Astrocyte (in vitro differentiated cells and primary cell): Measurements from ENCODE around the gene ONECUT2. TPM values are rescaled to one million over a fixed set of nuclear protein-coding genes. Genes with fewer than 3 reads are reported as not detected.

ENCODE experiments used
- DNase-seq: peaks from one replicate; pipeline ENCODE4 v3.0.0-alpha.2; 2010; ENCODE audit warnings: low read depth
- FAIRE-seq: peaks from 2 replicates; lab custom pipeline; 2011; peaks lifted over from hg19 to GRCh38; lab: Jason Lieb, UNC
- H2AFZ ChIP-seq: 2 replicates; pipeline ENCODE4 v1.6.0; 2012; ENCODE audit warnings: low read depth, low read length, inconsistent platforms
- H3K27ac ChIP-seq: 2 replicates; pipeline ENCODE4 v1.5.1; 2011; ENCODE audit warnings: low read depth, low read length, inconsistent platforms
- H3K27me3 ChIP-seq: 2 replicates; pipeline ENCODE4 v1.6.0; 2011; ENCODE audit warnings: low read length, inconsistent platforms; ENCODE audit not compliant: insufficient read depth
- H3K36me3 ChIP-seq: 2 replicates; pipeline ENCODE4 v1.5.1; 2011; ENCODE audit warnings: low read length, inconsistent platforms; ENCODE audit not compliant: insufficient read depth
- H3K4me1 ChIP-seq: 2 replicates; pipeline ENCODE4 v1.5.1; 2011; ENCODE audit warnings: low read length, inconsistent platforms; ENCODE audit not compliant: insufficient read depth
- H3K4me2 ChIP-seq: 2 replicates; pipeline ENCODE4 v1.6.0; 2012; ENCODE audit warnings: low read length, inconsistent platforms
- H3K4me3 ChIP-seq: 2 replicates; pipeline ENCODE4 v1.5.1; 2011; ENCODE audit warnings: low read depth, mild to moderate bottlenecking, low read length, inconsistent platforms; ENCODE audit not compliant: insufficient read depth
- H3K79me2 ChIP-seq: 2 replicates; pipeline ENCODE4 v1.6.0; 2012; ENCODE audit warnings: mild to moderate bottlenecking, low read length, inconsistent platforms; ENCODE audit not compliant: insufficient read depth
- H3K9ac ChIP-seq: 2 replicates; pipeline ENCODE4 v1.6.0; 2012; ENCODE audit warnings: mild to moderate bottlenecking, low read length, inconsistent platforms
- H3K9me3 ChIP-seq: 2 replicates; pipeline ENCODE4 v1.5.1; 2012; ENCODE audit warnings: low read depth, mild to moderate bottlenecking, low read length, inconsistent platforms; ENCODE audit not compliant: insufficient read depth
- H4K20me1 ChIP-seq: 2 replicates; pipeline ENCODE4 v1.6.0; 2012; ENCODE audit warnings: low read length, inconsistent platforms; ENCODE audit not compliant: insufficient read depth
- H3K27ac Mint-ChIP-seq: one replicate; pipeline ENCODE4 v1.8.0; 2021; ENCODE audit warnings: mild to moderate bottlenecking, mixed read lengths; ENCODE audit not compliant: unreplicated experiment
- H3K27me3 Mint-ChIP-seq: one replicate; pipeline ENCODE4 v1.8.0; 2021; ENCODE audit warnings: low read depth, mixed read lengths; ENCODE audit not compliant: unreplicated experiment
- H3K36me3 Mint-ChIP-seq: one replicate; pipeline ENCODE4 v1.8.0; 2021; ENCODE audit warnings: low read depth, mixed read lengths; ENCODE audit not compliant: unreplicated experiment
- H3K4me1 Mint-ChIP-seq: one replicate; pipeline ENCODE4 v1.8.0; 2021; ENCODE audit warnings: low read depth, mixed read lengths; ENCODE audit not compliant: unreplicated experiment
- H3K4me3 Mint-ChIP-seq: one replicate; pipeline ENCODE4 v1.8.0; 2021; ENCODE audit warnings: mild to moderate bottlenecking, moderate library complexity, mixed read lengths; ENCODE audit not compliant: unreplicated experiment
- H3K9me3 Mint-ChIP-seq: one replicate; pipeline ENCODE4 v1.8.0; 2021; ENCODE audit warnings: mild to moderate bottlenecking, mixed read lengths; ENCODE audit not compliant: unreplicated experiment
- EZH2 ChIP-seq: IDR thresholded peaks from 2 replicates; pipeline ENCODE4 v1.6.1; 2012; ENCODE audit warnings: mild to moderate bottlenecking, low read length, inconsistent platforms; ENCODE audit not compliant: insufficient read depth
- total RNA-seq: library from RNA; stranded (reverse); gene quantifications from 2 replicates; pipeline ENCODE4 v1.2.1, GENCODE V29; 2021
- TF ChIP-seq, protein P1 (sequence below): IDR thresholded peaks from 2 replicates; pipeline ENCODE4 v1.5.1; 2011; ENCODE audit warnings: low read depth, mild to moderate bottlenecking, inconsistent platforms, low read length, moderate library complexity; ENCODE audit not compliant: insufficient read depth

Gene ONECUT2
- total RNA-seq, 1 donor from 2014 or later = 6.2 TPM

GRCh38 chr18:57429167-57430078 lies 5.8 kb upstream of the ONECUT2 start:
- peak overlapping the region; percentile 47 for H3K27ac Mint-ChIP-seq
- Histone ChIP-seq H3K4me3 (no peak overlapping the region), H3K79me2 (no peaks in the 10 kb centered on the region), H3K9ac (no peak overlapping the region), H3K4me1 (no peaks in the 10 kb centered on the region), H3K27ac (no peak overlapping the region), H4K20me1 (no peaks in the 10 kb centered on the region), H3K9me3 (peaks cover 5% of the 10 kb centered on the region), H3K36me3 (no peaks in the 10 kb centered on the region), H2AFZ (no peak overlapping the region), H3K27me3 (peaks cover 83% of the 10 kb centered on the region), H3K4me2 (peak overlapping the region; percentile 46)
- H3K4me3 Mint-ChIP-seq = no peak overlapping the region
- H3K4me1 Mint-ChIP-seq = peaks cover 9% of the 10 kb centered on the region
- no peak for TF ChIP-seq EZH2
- TF ChIP-seq, protein P1, sequence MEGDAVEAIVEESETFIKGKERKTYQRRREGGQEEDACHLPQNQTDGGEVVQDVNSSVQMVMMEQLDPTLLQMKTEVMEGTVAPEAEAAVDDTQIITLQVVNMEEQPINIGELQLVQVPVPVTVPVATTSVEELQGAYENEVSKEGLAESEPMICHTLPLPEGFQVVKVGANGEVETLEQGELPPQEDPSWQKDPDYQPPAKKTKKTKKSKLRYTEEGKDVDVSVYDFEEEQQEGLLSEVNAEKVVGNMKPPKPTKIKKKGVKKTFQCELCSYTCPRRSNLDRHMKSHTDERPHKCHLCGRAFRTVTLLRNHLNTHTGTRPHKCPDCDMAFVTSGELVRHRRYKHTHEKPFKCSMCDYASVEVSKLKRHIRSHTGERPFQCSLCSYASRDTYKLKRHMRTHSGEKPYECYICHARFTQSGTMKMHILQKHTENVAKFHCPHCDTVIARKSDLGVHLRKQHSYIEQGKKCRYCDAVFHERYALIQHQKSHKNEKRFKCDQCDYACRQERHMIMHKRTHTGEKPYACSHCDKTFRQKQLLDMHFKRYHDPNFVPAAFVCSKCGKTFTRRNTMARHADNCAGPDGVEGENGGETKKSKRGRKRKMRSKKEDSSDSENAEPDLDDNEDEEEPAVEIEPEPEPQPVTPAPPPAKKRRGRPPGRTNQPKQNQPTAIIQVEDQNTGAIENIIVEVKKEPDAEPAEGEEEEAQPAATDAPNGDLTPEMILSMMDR = no peak
- no peak for FAIRE-seq
- no peak for DNase-seq
- H3K9me3 Mint-ChIP-seq = peaks cover 12% of the 10 kb centered on the region
- no peaks in the 10 kb centered on the region for H3K36me3 Mint-ChIP-seq
- peaks cover 60% of the 10 kb centered on the region for H3K27me3 Mint-ChIP-seq

GRCh38 chr18:57430079-57431001 lies 4.8 kb upstream of the ONECUT2 start:
- H3K4me1 ChIP-seq = no peaks in the 10 kb centered on the region
- no peaks in the 10 kb centered on the region for H3K36me3 ChIP-seq
- no peak overlapping the region for H2AFZ ChIP-seq
- no peak overlapping the region for H3K27ac ChIP-seq
- FAIRE-seq (no peak), DNase-seq (no peak)
- TF ChIP-seq, protein P1 = no peak
- TF ChIP-seq EZH2 = peak; percentile 87
- H3K4me2 ChIP-seq = peak overlapping the region; percentile 36
- no peaks in the 10 kb centered on the region for H4K20me1 ChIP-seq
- Mint-ChIP-seq H3K4me3 (no peak overlapping the region), H3K27me3 (peaks cover 55% of the 10 kb centered on the region), H3K9me3 (peaks cover 12% of the 10 kb centered on the region), H3K27ac (peak overlapping the region; percentile 3), H3K4me1 (peaks cover 9% of the 10 kb centered on the region), H3K36me3 (no peaks in the 10 kb centered on the region)
- H3K4me3 ChIP-seq = no peak overlapping the region
- H3K79me2 ChIP-seq = no peaks in the 10 kb centered on the region
- peaks cover 86% of the 10 kb centered on the region for H3K27me3 ChIP-seq
- peaks cover 5% of the 10 kb centered on the region for H3K9me3 ChIP-seq
- H3K9ac ChIP-seq = no peak overlapping the region
